ENCODE results near the gene RPL7A. TPM values are rescaled to one million over a fixed set of nuclear protein-coding genes. Genes with fewer than 3 reads are reported as not detected.

RPL7A gene
- total RNA-seq, 1 experiment from 2014 or later: 1,156 TPM

GRCh38 chr9:133348718-133349573 is 928 bp downstream of the RPL7A start:
- peak overlapping the region; percentile 100 for H3K9ac ChIP-seq (ENCODE audit: low read length)
- H3K27me3 ChIP-seq (ENCODE audit: low read length): no peaks in the 10 kb centered on the region
- TF ChIP-seq EZH2phosphoT487 (IDR thresholded peaks at IDR 0.05; ENCODE audit: borderline replicate concordance, low read length) (no peak), CTCF (conservative IDR thresholded peaks at IDR 0.05; ENCODE audit: low read depth, low read length) (no peak), EZH2 (IDR thresholded peaks at IDR 0.05; ENCODE audit: low read length, unreplicated experiment) (no peak)
- H3K9me2 ChIP-seq (replicated peaks; ENCODE audit: low read length): no peaks in the 10 kb centered on the region
- ChIA-PET POLR2A (ENCODE audit: unreplicated experiment) (interaction anchor here (0.5 kb wide), 1 partner anchor 42 kb away, joined by 3 read pairs; no protein-coding TSS in a partner anchor), CTCF (no interaction called here)
- H3K79me2 ChIP-seq (ENCODE audit: low read length): peaks cover 48% of the 10 kb centered on the region
- no peak overlapping the region for H2AFZ ChIP-seq (ENCODE audit: low read length)
- no peak for DNase-seq
- H3K4me3 ChIP-seq (ENCODE audit: low read length): peak overlapping the region; percentile 100
- peaks cover 24% of the 10 kb centered on the region for H4K20me1 ChIP-seq (ENCODE audit: low read length)
- peaks cover 41% of the 10 kb centered on the region for H3K36me3 ChIP-seq (ENCODE audit: low read depth, low read length)
- BruUV-seq (replicated peaks): TSS peak; percentile 57
- intact Hi-C loops (cut with micrococcal nuclease): no loop called here
- peak overlapping the region; percentile 93 for H3K4me2 ChIP-seq (ENCODE audit: low read length)
- H3F3A ChIP-seq (ENCODE audit: low read length, unreplicated experiment): peaks cover 13% of the 10 kb centered on the region
- H3K4me1 ChIP-seq (ENCODE audit: insufficient read depth, low read length): peaks cover 13% of the 10 kb centered on the region
- no peaks in the 10 kb centered on the region for H3K9me3 ChIP-seq (ENCODE audit: low read length)
- ATAC-seq: no peak
- H3K27ac ChIP-seq (ENCODE audit: low read length): peak overlapping the region; percentile 73

- Histone ChIP-seq H3K4me3 (ENCODE audit: low read length) (peak overlapping the region; percentile 100; the same call in 1 of the 2 replicates), H3K79me2 (ENCODE audit: low read length) (peaks cover 51% of the 10 kb centered on the region), H3K9ac (ENCODE audit: low read length) (no peak overlapping the region), H3K36me3 (ENCODE audit: low read depth, low read length) (peaks cover 41% of the 10 kb centered on the region), H3K4me1 (ENCODE audit: insufficient read depth, low read length) (peaks cover 13% of the 10 kb centered on the region), H3K9me3 (ENCODE audit: low read length) (no peaks in the 10 kb centered on the region), H3K27ac (ENCODE audit: low read length) (no peak overlapping the region), H3F3A (ENCODE audit: low read length, unreplicated experiment) (peaks cover 13% of the 10 kb centered on the region), H3K4me2 (ENCODE audit: low read length) (peak overlapping the region; percentile 93), H3K9me2 (replicated peaks; ENCODE audit: low read length) (no peaks in the 10 kb centered on the region), H3K27me3 (ENCODE audit: low read length) (no peaks in the 10 kb centered on the region), H4K20me1 (ENCODE audit: low read length) (peaks cover 24% of the 10 kb centered on the region), H2AFZ (ENCODE audit: low read length) (no peak overlapping the region)
- BruUV-seq (replicated peaks): no TSS peak
- intact Hi-C loops (cut with micrococcal nuclease): no loop called here
- POLR2A ChIA-PET (ENCODE audit: unreplicated experiment): no interaction called here
- DNase-seq: no peak
- ATAC-seq: no peak
- CTCF ChIA-PET: no interaction called here
- no peak for TF ChIP-seq CTCF (conservative IDR thresholded peaks at IDR 0.05; ENCODE audit: low read depth, low read length)
- TF ChIP-seq EZH2phosphoT487 (IDR thresholded peaks at IDR 0.05; ENCODE audit: borderline replicate concordance, low read length): no peak
- no peak for TF ChIP-seq EZH2 (IDR thresholded peaks at IDR 0.05; ENCODE audit: low read length, unreplicated experiment)
Observed at GRCh38 chr9:133349965-133350616, 2.1 kb downstream of the RPL7A start.
